Pancreas (tissue), 10 donors: ENCODE results near the gene C1orf74. TPM values are rescaled to one million over a fixed set of nuclear protein-coding genes. Genes with fewer than 3 reads are reported as not detected.
A peak's percentile ranks its signal among the peaks of the same experiment; 100 is the strongest.

Experiments
- ATAC-seq, 4 donors: fragments of 200-7000 bp; cut with Tn5 transposase; one replicate each; pipeline versions ENCODE4 v1.8.0 to v1.9.1; 2020; ENCODE audit warnings: mild to moderate bottlenecking in 4 of 4, moderate library complexity in 4 of 4
- DNase-seq, 6 donors: peaks; one replicate each; pipeline ENCODE4 v3.0.0-alpha.2; 2020
- FAIRE-seq: peaks from 2 replicates; lab custom pipeline; 2012; peaks lifted over from hg19 to GRCh38; lab: Jason Lieb, UNC
- H3K27ac ChIP-seq, 4 donors: fragments of 200-600 bp; sonication (generic); 1 replicate in 3 of 4; 2 replicates in 1 of 4; pipeline versions ENCODE4 v1.5.0 to v1.8.0; 2020
- H3K27me3 ChIP-seq, 4 donors: fragments of 200-600 bp; one replicate each; pipeline ENCODE4 v1.8.0; 2021
- H3K36me3 ChIP-seq, 3 donors: fragments of 200-600 bp; sonication (generic) in 1 of 3; one replicate each; pipeline versions ENCODE4 v1.5.0 to v1.8.0; 2020 to 2021
- H3K4me1 ChIP-seq, 3 donors: fragments of 200-600 bp; one replicate each; pipeline ENCODE4 v1.8.0; 2021
- H3K4me3 ChIP-seq, 4 donors: fragments of 200-600 bp; sonication (generic) in 2 of 4; one replicate each; pipeline versions ENCODE4 v1.5.0 to v1.8.0; 2020 to 2021
- H3K9me3 ChIP-seq, 4 donors: fragments of 200-600 bp; one replicate each; pipeline ENCODE4 v1.8.0; 2021
- CTCF ChIP-seq, 4 donors: fragments of 200-600 bp; sonication (generic) in 3 of 4; IDR thresholded peaks; one replicate each; pipeline versions ENCODE4 v1.5.0 to v1.8.0; 2021; ENCODE audit warnings: antibody characterized with exemption in 4 of 4
- WGBS, 2 donors: extraction: QIAGEN DNeasy Blood & Tissue Kit; methylation state at CpG; one replicate each; pipeline ENCODE4 v1.1.7; 2013; 5-methylcytosine and 5-hydroxymethylcytosine counted together
- intact Hi-C, 3 donors: fragments of 100-400 bp; cut with DNase I; formaldehyde crosslinking; loops; one replicate each; pipeline versions ENCODE4 v1.11.1 to v1.14.2; 2022
- polyA plus RNA-seq, 2 donors: library from polyadenylated mRNA; stranded (reverse); fragments of 200-250 nt; gene quantifications; one replicate each; pipeline ENCODE4 v1.2.3, GENCODE V29; 2013
- total RNA-seq, 6 donors: library from RNA; stranded (reverse); fragmentation: NEBNext Ultra II Directional in 4 of 6; extraction: Animal tissue kit (Norgen Biotek cat#: 25700) in 4 of 6; gene quantifications; one replicate each; pipeline versions ENCODE4 v1.2.1 to v1.2.4, GENCODE V29; 2021 to 2023
- donor health status: healthy with polysubstance abuse.
- donor health status: DM: no; HTN: no; CAD: no; lungs with moderate emphysema.
- donor health status: DM: no; HTN: no; CAD: no.
- donor health status: control.
- donor health status: control.
- donor health status: Bipolar disorder and iron deficiency.
- donor health status: DM: yes; HTN: yes; CAD: no.
- donor health status: DM: no; HTN: no; CAD: no.
- donor health status: DM: no; HTN: no; CAD: no.
- donor health status: DM: yes; HTN: yes; CAD: no.

C1orf74 gene
- total and polyA plus RNA-seq, 8 donors: 0.39 to 1.2 (median 0.82) TPM

GRCh38 chr1:209756615-209757445, 27.5 kb downstream of the C1orf74 start:
- intact Hi-C loops: no loop called here
- Histone ChIP-seq H3K4me1 (no peaks in the 10 kb centered on the region), H3K27me3 (no peaks in the 10 kb centered on the region), H3K4me3 (peak overlapping the region in 1 of 4 donors; percentile 26), H3K9me3 (no peaks in the 10 kb centered on the region), H3K27ac (peak overlapping the region in 2 of 4 donors; percentile 16 to 44), H3K36me3 (no peaks in the 10 kb centered on the region)
- ATAC-seq (peak in 2 of 4 donors; percentile 59 to 75), FAIRE-seq (no peak), DNase-seq (peak in 1 of 6 donors; percentile 31)
- TF ChIP-seq CTCF (IDR thresholded peaks at IDR 0.05): no peak
- WGBS, 2 donors: 65 to 86% methylated on average over 5 of the region's 5 CpGs

DNA sequence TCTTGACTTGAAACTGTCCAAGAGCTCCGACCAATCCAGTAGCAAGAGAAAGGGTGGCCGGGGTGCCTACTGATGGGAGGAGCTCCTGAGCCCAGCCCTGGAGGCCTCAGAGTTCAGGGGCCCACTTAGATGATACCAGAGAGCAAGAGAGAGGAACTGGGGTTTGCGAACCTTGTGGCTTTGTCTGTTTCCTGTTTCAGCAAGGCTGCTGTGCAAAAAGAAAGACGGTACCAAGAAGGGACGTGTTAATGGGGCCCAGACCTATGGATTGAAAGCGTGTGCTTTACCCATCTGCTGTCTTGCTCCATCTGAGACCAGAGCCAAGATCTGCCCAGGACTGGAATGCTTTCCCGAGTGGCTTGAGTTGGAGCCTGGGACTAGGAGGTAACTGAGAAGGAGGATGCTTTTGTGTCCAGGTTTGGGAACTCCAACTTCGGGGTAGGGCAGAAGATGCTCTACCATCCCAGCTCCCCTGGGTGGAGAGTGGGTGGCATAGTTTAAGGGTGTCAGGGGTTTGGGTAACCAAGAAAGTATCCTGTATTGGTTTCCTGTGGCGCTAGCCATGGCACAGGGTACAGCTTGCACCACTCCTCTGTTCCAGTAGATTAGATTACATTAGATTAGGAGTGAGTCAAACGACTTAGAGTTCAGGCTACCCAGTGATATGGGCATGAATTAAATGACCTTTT, 28.3 kb downstream of the C1orf74 start, which contains the start of gene TRAF3IP3:
Gene TRAF3IP3 (plus strand): TSS at position 128 of the 689 bp plus-strand sequence. CDS start 3,987 bp downstream, outside the sequence.
- peak within 1 kb of the TSS in 1 of 4 donors; percentile 26 for H3K4me3 ChIP-seq
- intact Hi-C loops: no loop called here
- H3K36me3 ChIP-seq: no peaks in the 10 kb centered on the region
- WGBS, 2 donors: 70 to 72% methylated on average over 10 of the region's 10 CpGs
- FAIRE-seq: no peak
- DNase-seq: peak in 1 of 6 donors; percentile 41
- ATAC-seq: peak in 3 of 4 donors; percentile 49 to 85 (median 69)
- no peak for TF ChIP-seq CTCF (IDR thresholded peaks at IDR 0.05)
- no peaks in the 10 kb centered on the region for H3K4me1 ChIP-seq
- H3K27ac ChIP-seq: peak within 1 kb of the TSS in 2 of 4 donors; percentile 16 to 44
- no peaks in the 10 kb centered on the region for H3K9me3 ChIP-seq
- H3K27me3 ChIP-seq: no peaks in the 10 kb centered on the region

- no peak for TF ChIP-seq CTCF (IDR thresholded peaks at IDR 0.05)
- WGBS, 2 donors: 69 to 76% methylated on average over 1 of the region's 1 CpG
- intact Hi-C loops: no loop called here
- Histone ChIP-seq H3K36me3 (no peaks in the 10 kb centered on the region), H3K9me3 (no peaks in the 10 kb centered on the region), H3K4me1 (no peaks in the 10 kb centered on the region), H3K27me3 (no peaks in the 10 kb centered on the region), H3K4me3 (no peak overlapping the region), H3K27ac (no peak overlapping the region)
- DNase-seq: no peak
- no peak for FAIRE-seq
- ATAC-seq: no peak
Observed at GRCh38 chr1:209755256-209755655, 29.1 kb downstream of the C1orf74 start.

GRCh38 chr1:209752890-209753289, 31.5 kb downstream of the C1orf74 start:
- no peak for TF ChIP-seq CTCF (IDR thresholded peaks at IDR 0.05)
- FAIRE-seq (no peak), ATAC-seq (no peak), DNase-seq (no peak)
- H3K4me1 ChIP-seq: peaks cover 0 to 5% (median 0%) of the 10 kb centered on the region in 3 donors
- no peaks in the 10 kb centered on the region for H3K9me3 ChIP-seq
- H3K27me3 ChIP-seq: no peaks in the 10 kb centered on the region
- no peak overlapping the region for H3K4me3 ChIP-seq
- H3K36me3 ChIP-seq: no peaks in the 10 kb centered on the region
- WGBS, 2 donors: 82 to 91% methylated on average over 3 of the region's 3 CpGs
- intact Hi-C loops: no loop called here
- no peak overlapping the region for H3K27ac ChIP-seq
